PC-3 (cell line): ENCODE measurements around the gene CD163L1. TPM values are rescaled to one million over a fixed set of nuclear protein-coding genes. Genes with fewer than 3 reads are reported as not detected.

Experiments
- ATAC-seq: fragments of 200-7000 bp; cut with Tn5 transposase; 2 replicates; pipeline ENCODE4 v1.9.1; 2020; ENCODE audit warnings: mild to moderate bottlenecking, moderate library complexity
- BruUV-seq: library from RNA; stranded (reverse); fragments of 400-500 nt; replicated peaks from 2 replicates; lab custom pipeline; 2021; lab: Mats Ljungman, UMichigan
- CTCF ChIA-PET: fragments of 300-600 bp; sonication (Branson Sonifier 250); formaldehyde crosslinking; loops from one replicate; lab custom pipeline; 2022; ENCODE audit warnings: antibody characterized with exemption; lab: Charles Lee
- POLR2A ChIA-PET: fragments of 300-600 bp; sonication (Branson Sonifier 250); formaldehyde crosslinking; loops from one replicate; lab custom pipeline; 2022; ENCODE audit warnings: antibody characterized with exemption; ENCODE audit not compliant: unreplicated experiment; lab: Charles Lee
- DNase-seq: peaks from one replicate; pipeline ENCODE4 v3.0.0-alpha.2; 2015
- H2AFZ ChIP-seq: fragments of 300-600 bp; sonication (generic); 2 replicates; pipeline ENCODE4 v1.6.0; 2016; ENCODE audit warnings: antibody characterized with exemption, low read length
- H3F3A ChIP-seq: fragments of 300-600 bp; sonication (generic); one replicate; pipeline ENCODE4 v1.6.0; 2017; ENCODE audit warnings: antibody characterized with exemption, low read length, control low read depth, mild to moderate bottlenecking; ENCODE audit not compliant: unreplicated experiment
- H3K27ac ChIP-seq: fragments of 300-600 bp; sonication (generic); 2 replicates; pipeline ENCODE4 v1.5.1; 2016; ENCODE audit warnings: mild to moderate bottlenecking, low read length
- H3K27me3 ChIP-seq: fragments of 300-600 bp; sonication (generic); 2 replicates; pipeline ENCODE4 v1.6.1; 2016; ENCODE audit warnings: low read length, mixed read lengths
- H3K36me3 ChIP-seq: fragments of 300-600 bp; sonication (generic); 2 replicates; pipeline ENCODE4 v1.6.1; 2016; ENCODE audit warnings: low read depth, mixed run types, low read length, mixed read lengths
- H3K4me1 ChIP-seq: fragments of 300-600 bp; sonication (generic); 2 replicates; pipeline ENCODE4 v1.5.1; 2016; ENCODE audit warnings: low read length; ENCODE audit not compliant: insufficient read depth
- H3K4me2 ChIP-seq: fragments of 300-600 bp; sonication (generic); 2 replicates; pipeline ENCODE4 v1.6.0; 2016; ENCODE audit warnings: low read length
- H3K4me3 ChIP-seq: fragments of 300-600 bp; sonication (generic); 2 replicates; pipeline ENCODE4 v1.5.1; 2016; ENCODE audit warnings: mild to moderate bottlenecking, low read length, mixed read lengths
- H3K79me2 ChIP-seq: fragments of 300-600 bp; sonication (generic); 2 replicates; pipeline ENCODE4 v1.6.1; 2017; ENCODE audit warnings: low read length, mixed read lengths
- H3K9ac ChIP-seq: fragments of 300-600 bp; sonication (generic); 2 replicates; pipeline ENCODE4 v1.6.0; 2016; ENCODE audit warnings: mild to moderate bottlenecking, low read length
- H3K9me2 ChIP-seq: fragments of 300-600 bp; sonication (generic); replicated peaks from 2 replicates; pipeline ENCODE4 v1.6.1; 2016; ENCODE audit warnings: mixed run types, low read length, mixed read lengths
- H3K9me3 ChIP-seq: fragments of 300-600 bp; sonication (generic); 2 replicates; pipeline ENCODE4 v1.6.1; 2016; ENCODE audit warnings: low read length, mixed read lengths
- H4K20me1 ChIP-seq: fragments of 300-600 bp; sonication (generic); 2 replicates; pipeline ENCODE4 v1.6.1; 2016; ENCODE audit warnings: low read length, mixed read lengths
- CTCF ChIP-seq: fragments of 300-600 bp; sonication (generic); conservative IDR thresholded peaks from 2 replicates; pipeline ENCODE4 v1.5.1; 2017; ENCODE audit warnings: antibody characterized with exemption, low read depth, mild to moderate bottlenecking, low read length
- EZH2 ChIP-seq: fragments of 300-600 bp; sonication (generic); IDR thresholded peaks from one replicate; pipeline ENCODE4 v1.6.1; 2017; ENCODE audit warnings: antibody characterized with exemption, mild to moderate bottlenecking, low read length; ENCODE audit not compliant: unreplicated experiment
- EZH2phosphoT487 ChIP-seq: fragments of 300-600 bp; sonication (generic); IDR thresholded peaks from 2 replicates; pipeline ENCODE4 v1.6.1; 2018; ENCODE audit warnings: mild to moderate bottlenecking, antibody characterized with exemption, low read length, borderline replicate concordance
- intact Hi-C: fragments of 100-400 bp; cut with micrococcal nuclease; formaldehyde crosslinking; loops from 2 replicates; pipeline ENCODE4 v1.9.0; 2023
- total RNA-seq: library from RNA; depleted of rRNA; stranded (reverse); fragments of >200 nt; gene quantifications from 2 replicates; pipeline ENCODE4 v1.2.3, GENCODE V29; 2014; rRNA removed

CD163L1 gene
- total RNA-seq, 1 experiment from 2014 or later: 0.66 TPM

- DNase-seq: no peak
- Histone ChIP-seq H3K9ac (no peak overlapping the region), H3K4me3 (no peak overlapping the region), H3K9me3 (no peaks in the 10 kb centered on the region), H3K4me2 (no peak overlapping the region), H3K27me3 (peaks cover 32% of the 10 kb centered on the region), H3K9me2 (no peaks in the 10 kb centered on the region), H4K20me1 (no peaks in the 10 kb centered on the region), H3F3A (no peaks in the 10 kb centered on the region), H3K27ac (no peak overlapping the region), H3K79me2 (no peaks in the 10 kb centered on the region), H3K36me3 (no peaks in the 10 kb centered on the region), H3K4me1 (no peaks in the 10 kb centered on the region), H2AFZ (no peak overlapping the region)
- no peak for TF ChIP-seq EZH2phosphoT487
- TF ChIP-seq CTCF: no peak
- TF ChIP-seq EZH2: no peak
- CTCF ChIA-PET: no interaction called here
- no TSS peak for BruUV-seq
- intact Hi-C loops: no loop called here
- no peak for ATAC-seq
- POLR2A ChIA-PET: no interaction called here
Observed at GRCh38 chr12:7321624-7322023, 122.3 kb downstream of the CD163L1 start.

GRCh38 chr12:7319930-7320329, 124.0 kb downstream of the CD163L1 start:
- no peak overlapping the region for H3K9ac ChIP-seq
- H3K4me3 ChIP-seq: no peak overlapping the region
- no peak overlapping the region for H3K27ac ChIP-seq
- DNase-seq (peak; percentile 25), ATAC-seq (no peak)
- CTCF ChIA-PET: no interaction called here
- no TSS peak for BruUV-seq
- H4K20me1 ChIP-seq: no peaks in the 10 kb centered on the region
- peaks cover 29% of the 10 kb centered on the region for H3K27me3 ChIP-seq
- POLR2A ChIA-PET: no interaction called here
- H3F3A ChIP-seq: no peaks in the 10 kb centered on the region
- no peak overlapping the region for H3K4me2 ChIP-seq
- no peaks in the 10 kb centered on the region for H3K36me3 ChIP-seq
- no peak overlapping the region for H2AFZ ChIP-seq
- H3K9me3 ChIP-seq: no peaks in the 10 kb centered on the region
- H3K9me2 ChIP-seq: no peaks in the 10 kb centered on the region
- TF ChIP-seq EZH2 (no peak), EZH2phosphoT487 (no peak), CTCF (peak; percentile 40; the same call in 1 of the 2 replicates)
- intact Hi-C loops: no loop called here
- no peaks in the 10 kb centered on the region for H3K4me1 ChIP-seq
- no peaks in the 10 kb centered on the region for H3K79me2 ChIP-seq

GRCh38 chr12:7310070-7310469, 133.9 kb downstream of the CD163L1 start:
- Histone ChIP-seq H4K20me1 (no peaks in the 10 kb centered on the region), H3K36me3 (no peaks in the 10 kb centered on the region), H3F3A (no peaks in the 10 kb centered on the region), H2AFZ (no peak overlapping the region), H3K79me2 (no peaks in the 10 kb centered on the region), H3K9me2 (no peaks in the 10 kb centered on the region), H3K4me3 (no peak overlapping the region), H3K9me3 (no peaks in the 10 kb centered on the region), H3K9ac (no peak overlapping the region), H3K4me2 (no peak overlapping the region), H3K27me3 (peaks cover 36% of the 10 kb centered on the region; the same call in 1 of the 2 replicates), H3K4me1 (no peaks in the 10 kb centered on the region), H3K27ac (no peak overlapping the region)
- ATAC-seq: no peak
- ChIA-PET CTCF (no interaction called here), POLR2A (no interaction called here)
- BruUV-seq: no TSS peak
- DNase-seq: no peak
- no peak for TF ChIP-seq CTCF
- no peak for TF ChIP-seq EZH2
- no peak for TF ChIP-seq EZH2phosphoT487
- intact Hi-C loops: no loop called here

Other genes with a start within 250 kb of the CD163L1 start
- gene ACSM4, start 140.1 kb downstream of the CD163L1 start, total RNA-seq: not detected in 2 replicates
- gene CD163, start 59.6 kb upstream of the CD163L1 start, total RNA-seq: not detected in 2 replicates
- not detected in 2 replicates for gene APOBEC1, start 221.8 kb upstream of the CD163L1 start, total RNA-seq